DMS114 treated with DMSO at 0.1 percent for 48 hours (cell line): ENCODE data around the gene CTNS.

ENCODE experiments used
- DNase-seq: peaks from one replicate; lab custom pipeline; 2025; ENCODE audit not compliant: unreplicated experiment; lab: John Stamatoyannopoulos, UW

The CTNS gene

GRCh38 chr17:3708366-3708765, 71.8 kb downstream of the CTNS start:
- DNase-seq: no peak

- no peak for DNase-seq
Measured at GRCh38 chr17:3710951-3711383, 74.4 kb downstream of the CTNS start.
